SU-DHL-6 (cell line): ENCODE results near the gene SLC25A48.

Source experiments
- H2AFZ ChIP-seq: fragments of 200-600 bp; sonication (generic); 2 replicates; pipeline ENCODE4 v1.6.1; 2014; ENCODE audit warnings: low read depth, mild to moderate bottlenecking, moderate library complexity, mixed read lengths, antibody characterized with exemption, low read length; ENCODE audit not compliant: severe bottlenecking
- H3F3A ChIP-seq: fragments of 200-600 bp; shearing (Covaris generic); 2 replicates; pipeline ENCODE4 v1.6.0; 2016; ENCODE audit warnings: antibody characterized with exemption, mild to moderate bottlenecking; ENCODE audit not compliant: insufficient read depth
- H3K27ac ChIP-seq: fragments of 200-600 bp; sonication (generic); 2 replicates; pipeline ENCODE4 v1.5.1; 2016; ENCODE audit warnings: low read depth, mild to moderate bottlenecking, low read length, moderate library complexity, mixed read lengths
- H3K27me3 ChIP-seq: fragments of 200-600 bp; sonication (generic), shearing (Covaris generic); 2 replicates; pipeline ENCODE4 v1.6.0; 2014; ENCODE audit warnings: mild to moderate bottlenecking, low read length
- H3K36me3 ChIP-seq: fragments of 200-600 bp; sonication (generic); 2 replicates; pipeline ENCODE4 v1.6.1; 2014; ENCODE audit warnings: mild to moderate bottlenecking, low read length, mixed read lengths
- H3K4me2 ChIP-seq: fragments of 300-600, 200-600 bp; shearing (Covaris generic), sonication (generic); 2 replicates; pipeline ENCODE4 v1.6.0; 2014; ENCODE audit warnings: low read length, low read depth, mild to moderate bottlenecking; ENCODE audit not compliant: poor library complexity, severe bottlenecking
- H3K4me3 ChIP-seq: fragments of 200-600 bp; sonication (generic); 2 replicates; pipeline ENCODE4 v1.5.1; 2014; ENCODE audit warnings: antibody characterized with exemption, low read length, mild to moderate bottlenecking, mixed read lengths; ENCODE audit not compliant: insufficient read depth, poor library complexity, severe bottlenecking
- H3K79me2 ChIP-seq: fragments of 200-600 bp; sonication (generic); 2 replicates; pipeline ENCODE4 v1.6.1; 2014; ENCODE audit warnings: mild to moderate bottlenecking, low read length, moderate library complexity; ENCODE audit not compliant: insufficient read depth
- H3K9ac ChIP-seq: fragments of 200-600 bp; sonication (generic); 2 replicates; pipeline ENCODE4 v1.7.0; 2014; ENCODE audit warnings: mild to moderate bottlenecking, low read length
- H3K9me2 ChIP-seq: fragments of 200-600 bp; sonication (generic); replicated peaks from 2 replicates; pipeline ENCODE4 v1.6.1; 2014; ENCODE audit warnings: low read length; ENCODE audit not compliant: insufficient read depth
- H3K9me3 ChIP-seq: fragments of 200-600 bp; sonication (generic); 2 replicates; pipeline ENCODE4 v1.6.1; 2014; ENCODE audit warnings: low read length, mixed read lengths; ENCODE audit not compliant: insufficient read depth
- H4K20me1 ChIP-seq: fragments of 200-600 bp; sonication (generic); 2 replicates; pipeline ENCODE4 v1.6.1; 2014; ENCODE audit warnings: low read depth, mild to moderate bottlenecking, antibody characterized with exemption, low read length, moderate library complexity, mixed read lengths
- CTCF ChIP-seq: fragments of 200-600 bp; sonication (generic); IDR thresholded peaks from one replicate; pipeline ENCODE4 v1.5.1; 2017; ENCODE audit warnings: antibody characterized with exemption, mild to moderate bottlenecking, low read length, moderate library complexity; ENCODE audit not compliant: insufficient read depth, poor library complexity, severe bottlenecking
- EZH2phosphoT487 ChIP-seq: fragments of 200-600 bp; sonication (generic), shearing (Covaris generic); conservative IDR thresholded peaks from 2 replicates; pipeline ENCODE4 v1.6.1; 2018; ENCODE audit warnings: mild to moderate bottlenecking, antibody characterized with exemption, low read length, moderate library complexity, mixed read lengths

The SLC25A48 gene

GRCh38 chr5:135877570-135878155 lies 43.2 kb downstream of the SLC25A48 start:
- Histone ChIP-seq H3K79me2 (no peaks in the 10 kb centered on the region), H3K27me3 (no peaks in the 10 kb centered on the region), H3K9ac (no peak overlapping the region), H3K9me3 (no peaks in the 10 kb centered on the region), H2AFZ (no peak overlapping the region), H3F3A (no peaks in the 10 kb centered on the region), H3K4me3 (no peak overlapping the region), H4K20me1 (no peaks in the 10 kb centered on the region), H3K9me2 (no peaks in the 10 kb centered on the region), H3K36me3 (no peaks in the 10 kb centered on the region), H3K4me2 (no peak overlapping the region), H3K27ac (no peak overlapping the region)
- TF ChIP-seq EZH2phosphoT487, result no peak
- TF ChIP-seq CTCF, result no peak

GRCh38 chr5:135878156-135878620 lies 43.7 kb downstream of the SLC25A48 start:
- Histone ChIP-seq H3K4me3 (no peak overlapping the region), H3F3A (no peaks in the 10 kb centered on the region), H3K79me2 (no peaks in the 10 kb centered on the region), H3K4me2 (no peak overlapping the region), H3K9me3 (no peaks in the 10 kb centered on the region), H4K20me1 (no peaks in the 10 kb centered on the region), H3K9ac (no peak overlapping the region), H3K27me3 (no peaks in the 10 kb centered on the region), H3K27ac (no peak overlapping the region), H3K9me2 (no peaks in the 10 kb centered on the region), H2AFZ (no peak overlapping the region), H3K36me3 (no peaks in the 10 kb centered on the region)
- TF ChIP-seq CTCF (no peak), EZH2phosphoT487 (no peak)

GRCh38 chr5:135879591-135879990 lies 45.1 kb downstream of the SLC25A48 start:
- Histone ChIP-seq H3K79me2 (no peaks in the 10 kb centered on the region), H4K20me1 (no peaks in the 10 kb centered on the region), H3K4me2 (no peak overlapping the region), H3K4me3 (no peak overlapping the region), H3F3A (no peaks in the 10 kb centered on the region), H3K27ac (no peak overlapping the region), H3K9me2 (no peaks in the 10 kb centered on the region), H3K36me3 (no peaks in the 10 kb centered on the region), H3K27me3 (no peaks in the 10 kb centered on the region), H3K9ac (no peak overlapping the region), H3K9me3 (no peaks in the 10 kb centered on the region), H2AFZ (no peak overlapping the region)
- TF ChIP-seq EZH2phosphoT487 (no peak), CTCF (no peak)
